Adrenal gland (tissue), 19 donors: Measurements from ENCODE around the gene DMRT1. TPM values are rescaled to one million over a fixed set of nuclear protein-coding genes. Genes with fewer than 3 reads are reported as not detected.

Experiments used
- DNase-seq, 7 donors: peaks; one replicate each; pipeline ENCODE4 v3.0.0-alpha.2; 2019 to 2020
- H3K27ac ChIP-seq, 5 donors: fragments of 200-600 bp; sonication (generic) in 4 of 5; 1 replicate in 3 of 5; 2 replicates in 2 of 5; pipeline versions ENCODE4 v1.5.1 to v1.8.0; 2016 to 2020; ENCODE audit warnings: mild to moderate bottlenecking in 1 of 5
- H3K27me3 ChIP-seq: fragments of 200-600 bp; 2 replicates; pipeline ENCODE4 v1.8.0; 2021
- H3K36me3 ChIP-seq, 2 donors: fragments of 200-600 bp; replicated peaks in 1 of 2; 1 replicate in 1 of 2; 2 replicates in 1 of 2; pipeline versions ENCODE4 v1.5.1 to v1.8.0; 2018 to 2022
- H3K4me1 ChIP-seq, 2 donors: fragments of 200-600 bp; replicated peaks in 1 of 2; 1 replicate in 1 of 2; 2 replicates in 1 of 2; pipeline versions ENCODE4 v1.5.1 to v1.8.0; 2018 to 2021
- H3K4me3 ChIP-seq, 4 donors: fragments of 200-600 bp; sonication (generic) in 3 of 4; one replicate each; pipeline ENCODE4 v1.5.1; 2016 to 2018
- H3K9me3 ChIP-seq, 3 donors: fragments of 200-600 bp; sonication (generic) in 1 of 3; replicated peaks in 1 of 3; 1 replicate in 2 of 3; 2 replicates in 1 of 3; pipeline versions ENCODE4 v1.5.1 to v1.8.0; 2016 to 2021
- CTCF ChIP-seq, 6 experiments: fragments of 450-650 bp in 4 of 6; fragments of 200-600 bp in 2 of 6; sonication (generic) in 1 of 6; IDR thresholded peaks; 1 replicate in 5 of 6; 2 replicates in 1 of 6; pipeline versions ENCODE4 v1.5.1 to v1.8.0; 2016 to 2021; ENCODE audit warnings: antibody characterized with exemption in 6 of 6, mild to moderate bottlenecking in 2 of 6, moderate library complexity in 1 of 6
- POLR2A ChIP-seq, 2 donors: fragments of 450-650 bp; IDR thresholded peaks; one replicate each; pipeline ENCODE4 v1.6.1; 2017; ENCODE audit warnings: antibody characterized with exemption in 2 of 2, mild to moderate bottlenecking in 2 of 2, moderate library complexity in 1 of 2
- WGBS, 4 donors: extraction: QIAGEN DNeasy Blood & Tissue Kit in 2 of 4; methylation state at CpG; one replicate each; pipeline versions ENCODE4 v1.1.5 to v1.1.7; 2013 to 2017; 5-methylcytosine and 5-hydroxymethylcytosine counted together
- intact Hi-C, 2 donors: fragments of 100-400 bp; cut with DNase I; formaldehyde crosslinking; loops; one replicate each; pipeline versions ENCODE4 v1.14.1 to v1.15.0; 2022 to 2023
- long read RNA-seq, 10 donors: library from polyadenylated mRNA in 3 of 10; unstranded in 2 of 10; stranded (forward) in 1 of 10; transcript quantifications; one replicate each; pipeline ENCODE4 v2.0.0 and lab custom pipeline, GENCODE V29; 2021 to 2026
- polyA plus RNA-seq, 3 donors: library from polyadenylated mRNA; stranded (reverse); fragments of 200-250 nt in 2 of 3; fragments of 350-450 nt in 1 of 3; fragmentation: Illumina TruSeq in 1 of 3; extraction: RNeasy Lipid Tissue Mini Kit (QIAGEN cat#74804) in 1 of 3; gene quantifications; one replicate each; pipeline ENCODE4 v1.2.3, GENCODE V29; 2013 to 2014
- total RNA-seq, 9 donors: library from RNA; depleted of rRNA in 4 of 9; stranded (reverse); fragments of >200 nt in 4 of 9; fragments of 120-200 nt in 1 of 9; fragmentation: NEBNext Ultra II Directional in 1 of 9; extraction: Animal tissue kit (Norgen Biotek cat#: 25700) in 1 of 9; gene quantifications; one replicate each; pipeline versions ENCODE4 v1.1.0 to v1.2.4, GENCODE V29; 2013 to 2023
- donor health status: healthy with polysubstance abuse.
- donor health status: Bipolar disorder and iron deficiency.
- donor health status: DM: yes; HTN: yes; CAD: no.
- donor health status: DM: no; HTN: no; CAD: no.
- donor health status: DM: no; HTN: no; CAD: no.
- donor health status: DM: yes; HTN: yes; CAD: no.

DMRT1 gene
- total RNA-seq (1 to 10 TPM in 1 of 9 donors, not detected in 8; 9.2 TPM), polyA plus RNA-seq (not detected)
- long read RNA-seq, donor 1 = 0 reads
- long read RNA-seq, donor 2 = 0 reads
- long read RNA-seq, donor 3 = 0 reads
- long read RNA-seq, donor 4 = 0 reads
- long read RNA-seq, donor 5 = 0 reads
- long read RNA-seq, donor 6 = 0 reads
- long read RNA-seq, donor 7 = 0 reads
- long read RNA-seq, donor 8 = 0 reads
- long read RNA-seq, donor 9 = 0 reads
- long read RNA-seq, donor 10 = 0 reads

DNA sequence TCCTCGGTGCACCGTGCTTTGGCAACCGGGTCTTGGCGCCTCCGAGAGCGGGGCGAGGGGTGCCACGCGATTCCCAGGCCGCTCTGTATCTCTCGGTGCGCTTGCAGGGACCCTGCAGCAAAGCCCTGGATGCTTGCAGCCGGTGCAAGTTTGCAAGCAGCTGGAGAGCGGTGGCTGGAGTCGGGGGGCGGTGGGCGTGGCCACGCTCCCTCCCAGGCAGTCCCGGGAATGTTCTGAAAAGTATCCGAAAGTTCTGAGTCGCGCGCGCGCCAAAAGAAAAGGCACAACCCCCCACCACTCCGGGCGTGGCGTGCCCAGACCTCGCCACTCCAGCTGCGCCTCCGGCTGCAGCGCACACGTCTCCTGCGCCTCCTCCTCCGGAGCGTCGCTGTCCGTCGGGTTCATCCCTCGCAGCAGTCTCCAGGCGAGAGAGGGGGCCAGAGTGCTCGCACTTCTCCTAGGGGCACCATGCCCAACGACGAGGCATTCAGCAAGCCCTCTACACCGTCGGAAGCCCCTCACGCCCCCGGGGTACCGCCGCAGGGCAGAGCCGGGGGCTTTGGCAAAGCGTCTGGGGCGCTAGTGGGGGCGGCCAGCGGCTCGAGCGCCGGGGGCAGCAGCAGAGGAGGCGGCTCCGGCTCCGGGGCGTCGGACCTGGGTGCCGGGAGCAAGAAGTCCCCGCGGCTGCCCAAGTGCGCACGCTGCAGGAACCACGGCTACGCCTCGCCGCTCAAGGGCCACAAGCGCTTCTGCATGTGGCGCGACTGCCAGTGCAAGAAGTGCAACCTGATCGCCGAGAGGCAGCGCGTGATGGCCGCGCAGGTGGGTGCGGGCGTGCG lies at the start of gene DMRT1:
TSS of gene DMRT1 (plus strand) at position 327 of the 839 bp plus-strand sequence. CDS start at position 469, 142 bp downstream.
- no peak within 1 kb of the TSS for H3K4me3 ChIP-seq

GRCh38 chr9:792331-793260 lies 48.9 kb upstream of the DMRT1 start:
- no peaks in the 10 kb centered on the region for H3K9me3 ChIP-seq
- DNase-seq = no peak
- H3K27ac ChIP-seq = no peak overlapping the region
- no peak for TF ChIP-seq POLR2A (IDR thresholded peaks at IDR 0.05)
- TF ChIP-seq CTCF (IDR thresholded peaks at IDR 0.05) = no peak
- H3K36me3 ChIP-seq = no peaks in the 10 kb centered on the region
- no peaks in the 10 kb centered on the region for H3K27me3 ChIP-seq
- H3K4me3 ChIP-seq = no peak overlapping the region
- 76 to 82% (median 80%) methylated on average over 8 to 15 of the region's 15 CpGs for WGBS, 4 donors
- intact Hi-C loops = loop anchor here in 1 of 2 donors (5.0 kb wide), 1 partner anchor 50 kb away; the partner anchor contains the start of gene DMRT1
- H3K4me1 ChIP-seq = no peaks in the 10 kb centered on the region

More for the DNA sequence above, at the start of gene DMRT1:
- no peak for DNase-seq
- intact Hi-C loops = loop anchor here in 1 of 2 donors (5.0 kb wide), 1 partner anchor 49 kb away; no protein-coding TSS in a partner anchor
- H3K27me3 ChIP-seq = peaks cover 51% of the 10 kb centered on the region
- no peak within 1 kb of the TSS for H3K27ac ChIP-seq
- TF ChIP-seq CTCF (IDR thresholded peaks at IDR 0.05) (no peak), POLR2A (IDR thresholded peaks at IDR 0.05) (no peak)
- no peaks in the 10 kb centered on the region for H3K9me3 ChIP-seq
- no peaks in the 10 kb centered on the region for H3K36me3 ChIP-seq
- H3K4me1 ChIP-seq = no peaks in the 10 kb centered on the region
- WGBS, 4 donors = 3 to 6% (median 4%) methylated on average over 24 to 84 of the region's 84 CpGs

GRCh38 chr9:794386-794785 lies 47.1 kb upstream of the DMRT1 start:
- no peak for DNase-seq
- TF ChIP-seq CTCF (IDR thresholded peaks at IDR 0.05) = no peak
- TF ChIP-seq POLR2A (IDR thresholded peaks at IDR 0.05) = no peak
- no peak overlapping the region for H3K27ac ChIP-seq
- no peaks in the 10 kb centered on the region for H3K4me1 ChIP-seq
- no peaks in the 10 kb centered on the region for H3K27me3 ChIP-seq
- intact Hi-C loops = loop anchor here in 1 of 2 donors (5.0 kb wide), 1 partner anchor 48 kb away; the partner anchor contains the start of gene DMRT1
- no peaks in the 10 kb centered on the region for H3K36me3 ChIP-seq
- WGBS, 4 donors = 72 to 83% (median 78%) methylated on average over 2 of the region's 2 CpGs
- no peaks in the 10 kb centered on the region for H3K9me3 ChIP-seq
- no peak overlapping the region for H3K4me3 ChIP-seq
